DND-41 (cell line): ENCODE measurements around the gene HTRA3.
A peak's percentile ranks its signal among the peaks of the same experiment; 100 is the strongest.

ENCODE experiments used
- ATAC-seq: fragments of 200-7000 bp; cut with Tn5 transposase; 3 replicates; pipeline ENCODE4 v1.9.1; 2021; ENCODE audit warnings: low read depth; ENCODE audit not compliant: insufficient read depth
- DNase-seq: peaks from one replicate; pipeline ENCODE4 v3.0.0-alpha.2; 2020
- H2AFZ ChIP-seq: 2 replicates; pipeline ENCODE4 v1.6.0; 2012; ENCODE audit warnings: low read depth, low read length
- H3K27ac ChIP-seq: 2 replicates; pipeline ENCODE4 v1.5.1; 2012; ENCODE audit warnings: low read length, inconsistent platforms
- H3K27me3 ChIP-seq: fragments of 200-600 bp; sonication (generic); 2 replicates; pipeline ENCODE4 v1.6.0; 2012; ENCODE audit warnings: low read length, mild to moderate bottlenecking, inconsistent platforms; ENCODE audit not compliant: insufficient read depth, poor library complexity
- H3K36me3 ChIP-seq: 2 replicates; pipeline ENCODE4 v1.5.1; 2012; ENCODE audit warnings: low read length, inconsistent platforms; ENCODE audit not compliant: insufficient read depth
- H3K4me1 ChIP-seq: 2 replicates; pipeline ENCODE4 v1.5.1; 2012; ENCODE audit warnings: mild to moderate bottlenecking, low read length; ENCODE audit not compliant: insufficient read depth
- H3K4me2 ChIP-seq: 2 replicates; pipeline ENCODE4 v1.6.0; 2012; ENCODE audit warnings: mild to moderate bottlenecking, moderate library complexity, low read length, inconsistent platforms; ENCODE audit not compliant: insufficient read depth
- H3K4me3 ChIP-seq, 2 experiments: fragments of 200-600 bp in 1 of 2; shearing (Covaris generic) in 1 of 2; 2 replicates each; pipeline ENCODE4 v1.5.1; 2012 to 2016; ENCODE audit warnings: inconsistent platforms in 2 of 2, low read length in 2 of 2, mild to moderate bottlenecking in 2 of 2, low read depth in 1 of 2, moderate library complexity in 1 of 2
- H3K79me2 ChIP-seq: 2 replicates; pipeline ENCODE4 v1.6.0; 2012; ENCODE audit warnings: low read length, inconsistent platforms; ENCODE audit not compliant: insufficient read depth
- H3K9ac ChIP-seq: 2 replicates; pipeline ENCODE4 v1.6.0; 2012; ENCODE audit warnings: low read depth, mild to moderate bottlenecking, inconsistent platforms, low read length, moderate library complexity
- H3K9me3 ChIP-seq: 2 replicates; pipeline ENCODE4 v1.5.1; 2012; ENCODE audit warnings: low read length, moderate library complexity, mild to moderate bottlenecking, inconsistent platforms; ENCODE audit not compliant: insufficient read depth, severe bottlenecking
- H4K20me1 ChIP-seq: 2 replicates; pipeline ENCODE4 v1.6.0; 2012; ENCODE audit warnings: low read length; ENCODE audit not compliant: insufficient read depth
- EZH2 ChIP-seq: IDR thresholded peaks from 3 replicates; pipeline ENCODE4 v1.6.1; 2012; ENCODE audit warnings: borderline replicate concordance, low read depth, mild to moderate bottlenecking, moderate library complexity, low read length, inconsistent platforms; ENCODE audit not compliant: severe bottlenecking
- TF ChIP-seq, protein P1 (sequence below): IDR thresholded peaks from 2 replicates; pipeline ENCODE4 v1.5.1; 2012; ENCODE audit warnings: borderline replicate concordance, low read length, moderate library complexity, mild to moderate bottlenecking; ENCODE audit not compliant: poor library complexity, severe bottlenecking; ENCODE audit errors: extremely low read depth

The HTRA3 gene

DNA sequence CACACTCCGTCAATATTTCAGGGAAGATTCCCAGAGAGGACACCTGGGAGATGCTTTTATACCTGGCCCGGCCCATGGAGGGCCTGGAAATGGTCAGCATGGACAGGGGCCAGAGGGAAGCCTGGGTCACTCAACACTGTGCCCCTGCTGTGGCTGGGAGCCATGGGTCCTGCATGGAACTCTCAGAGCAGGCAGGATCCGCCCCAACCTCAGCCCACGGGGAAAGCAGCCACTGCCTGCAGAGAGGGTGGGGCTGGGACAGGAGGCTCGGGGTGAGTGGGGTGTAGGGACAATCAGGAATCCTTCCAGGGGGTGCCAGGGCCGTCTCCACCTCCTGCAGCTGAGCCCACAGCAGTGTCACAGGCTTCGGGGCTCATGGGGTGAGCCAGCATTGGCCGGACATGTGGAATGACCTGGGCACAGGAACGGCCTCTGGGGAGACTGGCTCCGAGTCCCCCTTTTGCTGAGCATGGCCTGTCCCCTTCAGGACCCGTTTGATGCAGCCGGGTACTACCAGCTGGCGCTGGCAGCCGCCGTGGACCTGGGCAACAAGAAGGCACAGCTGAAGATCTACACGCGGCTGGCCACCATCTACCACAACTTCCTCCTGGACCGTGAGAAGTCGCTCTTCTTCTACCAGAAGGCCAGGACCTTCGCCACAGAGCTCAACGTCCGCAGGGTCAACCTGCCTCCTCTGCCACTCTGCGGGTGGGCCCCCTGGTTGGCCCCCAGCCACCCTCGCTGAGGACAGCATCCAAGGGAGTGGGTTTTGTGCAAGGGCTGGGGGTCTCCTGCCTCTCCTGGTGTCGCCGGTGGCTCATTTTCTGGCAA lies 29.1 kb upstream of the HTRA3 start:
- DNase-seq, result no peak

DNA sequence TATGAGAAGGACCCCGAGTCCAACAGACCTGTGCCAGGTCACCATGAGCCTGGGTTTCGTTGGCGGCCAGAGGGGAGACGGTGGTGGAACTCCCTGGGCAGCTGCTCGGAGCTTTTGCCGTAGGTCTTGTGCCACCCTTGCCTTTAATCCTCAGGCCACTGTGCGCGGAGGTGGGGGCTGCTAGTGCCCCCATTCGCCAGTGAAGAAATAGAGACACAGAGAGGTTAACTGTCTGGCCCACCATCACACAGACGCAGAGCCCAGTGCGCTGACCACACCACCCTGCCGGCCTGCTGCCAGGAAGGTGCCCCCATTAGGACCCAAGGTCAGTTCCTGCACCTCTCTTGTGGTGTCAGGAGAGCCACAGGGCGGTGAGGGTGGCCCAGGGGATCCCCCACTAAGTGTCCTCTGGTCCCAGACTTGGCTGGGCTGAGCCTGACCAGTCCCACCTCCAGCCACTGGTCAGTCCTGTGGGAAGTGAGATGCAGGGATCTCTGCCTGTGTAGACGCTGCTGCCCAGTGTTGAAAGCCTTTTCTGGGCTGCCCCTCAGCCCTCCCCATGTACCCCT lies 28.3 kb upstream of the HTRA3 start:
- H3K27ac ChIP-seq, result no peak overlapping the region
- TF ChIP-seq, protein P1, sequence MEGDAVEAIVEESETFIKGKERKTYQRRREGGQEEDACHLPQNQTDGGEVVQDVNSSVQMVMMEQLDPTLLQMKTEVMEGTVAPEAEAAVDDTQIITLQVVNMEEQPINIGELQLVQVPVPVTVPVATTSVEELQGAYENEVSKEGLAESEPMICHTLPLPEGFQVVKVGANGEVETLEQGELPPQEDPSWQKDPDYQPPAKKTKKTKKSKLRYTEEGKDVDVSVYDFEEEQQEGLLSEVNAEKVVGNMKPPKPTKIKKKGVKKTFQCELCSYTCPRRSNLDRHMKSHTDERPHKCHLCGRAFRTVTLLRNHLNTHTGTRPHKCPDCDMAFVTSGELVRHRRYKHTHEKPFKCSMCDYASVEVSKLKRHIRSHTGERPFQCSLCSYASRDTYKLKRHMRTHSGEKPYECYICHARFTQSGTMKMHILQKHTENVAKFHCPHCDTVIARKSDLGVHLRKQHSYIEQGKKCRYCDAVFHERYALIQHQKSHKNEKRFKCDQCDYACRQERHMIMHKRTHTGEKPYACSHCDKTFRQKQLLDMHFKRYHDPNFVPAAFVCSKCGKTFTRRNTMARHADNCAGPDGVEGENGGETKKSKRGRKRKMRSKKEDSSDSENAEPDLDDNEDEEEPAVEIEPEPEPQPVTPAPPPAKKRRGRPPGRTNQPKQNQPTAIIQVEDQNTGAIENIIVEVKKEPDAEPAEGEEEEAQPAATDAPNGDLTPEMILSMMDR, result no peak
- TF ChIP-seq EZH2, result no peak
- no peak for DNase-seq
- no peak overlapping the region for H3K4me2 ChIP-seq
- peaks cover 5% of the 10 kb centered on the region; the same call in 1 of the 2 replicates for H3K4me1 ChIP-seq
- no peak overlapping the region for H3K9ac ChIP-seq
- H3K4me3 ChIP-seq, result no peak overlapping the region
- H4K20me1 ChIP-seq, result no peaks in the 10 kb centered on the region; the same call in 1 of the 2 replicates
- no peak for ATAC-seq
- H3K9me3 ChIP-seq, result peaks cover 2% of the 10 kb centered on the region
- H3K79me2 ChIP-seq, result no peaks in the 10 kb centered on the region
- no peak overlapping the region for H2AFZ ChIP-seq
- H3K27me3 ChIP-seq, result no peaks in the 10 kb centered on the region
- peaks cover 8% of the 10 kb centered on the region; the same call in 1 of the 2 replicates for H3K36me3 ChIP-seq

More for the DNA sequence above, 29.1 kb upstream of the HTRA3 start:
- TF ChIP-seq, protein P1, result no peak
- no peak for TF ChIP-seq EZH2
- Histone ChIP-seq H3K9ac (no peak overlapping the region), H4K20me1 (peaks cover 7% of the 10 kb centered on the region; the same call in 1 of the 2 replicates), H3K4me2 (no peak overlapping the region), H3K4me1 (no peaks in the 10 kb centered on the region; the same call in 1 of the 2 replicates), H3K79me2 (no peaks in the 10 kb centered on the region), H3K4me3 (no peak overlapping the region), H3K9me3 (peaks cover under 1% of the 10 kb centered on the region), H3K27ac (no peak overlapping the region), H3K27me3 (no peaks in the 10 kb centered on the region), H3K36me3 (peaks cover 12% of the 10 kb centered on the region; the same call in 1 of the 2 replicates), H2AFZ (no peak overlapping the region)
- no peak for ATAC-seq

DNA sequence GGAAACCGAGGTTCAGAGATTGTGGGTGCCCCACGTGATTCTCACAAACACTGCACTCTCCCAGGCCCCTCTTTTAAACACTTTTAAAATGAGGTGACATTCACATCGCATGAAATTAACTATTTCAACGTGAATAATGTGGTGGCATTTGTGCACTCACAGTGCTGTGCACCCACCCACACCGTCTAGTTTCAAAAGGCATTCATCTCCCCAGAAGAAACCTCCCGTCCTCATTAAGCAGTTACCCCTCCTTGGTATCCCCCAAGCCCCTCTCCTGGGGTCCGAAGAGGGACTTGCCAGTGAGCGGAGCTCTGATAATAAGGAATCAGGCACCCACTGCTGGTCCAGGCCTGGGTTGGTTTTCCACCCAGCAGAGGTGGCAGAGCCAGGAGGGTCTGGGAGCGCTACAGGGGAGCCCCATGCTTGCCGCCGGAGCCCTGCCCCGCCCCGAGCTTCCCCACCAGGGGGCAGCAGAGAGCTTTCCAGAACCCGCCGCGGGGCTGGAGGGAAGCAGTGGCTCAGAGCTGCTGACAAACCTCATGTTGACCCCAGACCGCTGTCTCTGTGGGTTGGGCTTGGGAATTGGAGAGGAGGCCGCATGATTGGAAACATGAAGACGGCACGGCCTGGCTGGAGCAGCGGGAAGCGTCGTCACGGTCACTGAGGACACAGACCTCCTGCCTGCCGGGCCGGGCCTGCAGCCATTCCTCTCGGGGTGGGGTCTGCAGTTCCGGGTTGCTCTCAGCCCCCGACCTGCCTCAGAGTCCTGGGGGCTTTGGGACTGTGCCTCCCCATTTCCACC lies 27.5 kb upstream of the HTRA3 start:
- Histone ChIP-seq H3K9ac (no peak overlapping the region), H3K4me3 (no peak overlapping the region), H3K27ac (no peak overlapping the region), H3K79me2 (no peaks in the 10 kb centered on the region), H3K9me3 (peaks cover 2% of the 10 kb centered on the region), H3K36me3 (peaks cover 8% of the 10 kb centered on the region; the same call in 1 of the 2 replicates), H3K27me3 (no peaks in the 10 kb centered on the region), H3K4me2 (no peak overlapping the region), H4K20me1 (no peaks in the 10 kb centered on the region; the same call in 1 of the 2 replicates), H3K4me1 (peaks cover 5% of the 10 kb centered on the region; the same call in 1 of the 2 replicates), H2AFZ (no peak overlapping the region)
- ATAC-seq, result peak; percentile 94
- TF ChIP-seq, protein P1, result peak; percentile 88
- no peak for TF ChIP-seq EZH2
- DNase-seq, result peak; percentile 80
